Prostate gland (tissue), 2 donors: ENCODE data around the gene CERS6. TPM values are rescaled to one million over a fixed set of nuclear protein-coding genes. Genes with fewer than 3 reads are reported as not detected.
A peak's percentile ranks its signal among the peaks of the same experiment; 100 is the strongest.

Experiments
- DNase-seq: peaks from one replicate; pipeline ENCODE4 v3.0.0-alpha.2; 2019; ENCODE audit warnings: low spot score
- H3K27ac ChIP-seq, 2 donors: fragments of 200-600 bp; sonication (generic); 2 replicates each; pipeline ENCODE4 v1.5.1; 2017 to 2019
- H3K27me3 ChIP-seq: fragments of 200-600 bp; sonication (generic); replicated peaks from 2 replicates; pipeline ENCODE4 v1.5.1; 2019; ENCODE audit not compliant: insufficient read depth
- H3K36me3 ChIP-seq, 2 donors: fragments of 200-600 bp; sonication (generic); 1 replicate in 1 of 2; 2 replicates in 1 of 2; pipeline versions ENCODE4 v1.5.1 to v1.8.1; 2017 to 2019
- H3K4me1 ChIP-seq: fragments of 200-600 bp; sonication (generic); replicated peaks from 2 replicates; pipeline ENCODE4 v1.5.1; 2019
- H3K4me3 ChIP-seq, 2 donors: fragments of 200-600 bp; sonication (generic); 2 replicates each; pipeline ENCODE4 v1.5.1; 2017 to 2019
- H3K9me3 ChIP-seq: fragments of 200-600 bp; sonication (generic); 2 replicates; pipeline ENCODE4 v1.5.1; 2017
- CTCF ChIP-seq, 4 experiments: fragments of 200-600 bp in 2 of 4; fragments of 450-650 bp in 2 of 4; sonication (generic) in 2 of 4; IDR thresholded peaks; 1 replicate in 3 of 4; 2 replicates in 1 of 4; pipeline ENCODE4 v1.5.1; 2016 to 2019; ENCODE audit warnings: antibody characterized with exemption in 4 of 4, mild to moderate bottlenecking in 2 of 4, moderate library complexity in 2 of 4
- POLR2A ChIP-seq: fragments of 450-650 bp; IDR thresholded peaks from one replicate; pipeline ENCODE4 v1.6.1; 2016; ENCODE audit warnings: antibody characterized with exemption, mild to moderate bottlenecking
- POLR2AphosphoS5 ChIP-seq: sonication (generic); formaldehyde crosslinking; IDR thresholded peaks from one replicate; pipeline ENCODE4 v1.6.1; 2017; ENCODE audit warnings: antibody characterized with exemption
- WGBS: methylation state at CpG from one replicate; pipeline ENCODE4 v1.1.5; 2018; 5-methylcytosine and 5-hydroxymethylcytosine counted together
- intact Hi-C: fragments of 100-400 bp; cut with DNase I; formaldehyde crosslinking; loops from one replicate; pipeline ENCODE4 v1.14.2; 2022
- total RNA-seq, 2 donors: library from RNA; depleted of rRNA; stranded (reverse); fragments of >200 nt; gene quantifications; one replicate each; pipeline ENCODE4 v1.1.0, GENCODE V29; 2016

The CERS6 gene
- total RNA-seq, 2 donors from 2014 or later: 30.1 to 67.8 TPM

DNA sequence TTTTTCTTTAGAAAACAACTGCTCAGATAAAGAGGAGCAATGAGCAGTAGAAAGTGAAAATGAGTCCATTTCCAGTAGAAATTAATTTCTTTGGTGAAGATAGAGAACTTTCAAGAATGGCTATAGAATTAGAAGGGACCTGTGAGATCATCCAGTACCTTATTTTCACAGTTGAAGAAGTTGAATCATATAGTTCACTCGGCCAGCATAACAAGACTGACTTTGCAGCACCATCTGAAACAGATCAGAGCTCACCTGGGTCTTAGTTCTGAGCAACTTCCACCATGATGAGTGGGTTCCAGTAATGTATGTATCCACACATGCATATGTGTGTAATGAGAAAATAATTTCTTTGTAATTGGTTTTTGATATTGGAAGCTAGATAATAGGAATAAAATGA lies 58.6 kb downstream of the CERS6 start:
- intact Hi-C loops: loop anchor here (5.0 kb wide), 1 partner anchor 32 kb away; no protein-coding TSS in a partner anchor
- DNase-seq: no peak
- Histone ChIP-seq H3K9me3 (no peaks in the 10 kb centered on the region), H3K27ac (no peak overlapping the region), H3K27me3 (no peaks in the 10 kb centered on the region), H3K4me3 (no peak overlapping the region), H3K36me3 (no peaks in the 10 kb centered on the region), H3K4me1 (no peaks in the 10 kb centered on the region)
- TF ChIP-seq CTCF (IDR thresholded peaks at IDR 0.05) (no peak), POLR2AphosphoS5 (no peak), POLR2A (no peak)
- 96% methylated on average over 1 of the region's 1 CpG for WGBS

- no peaks in the 10 kb centered on the region for H3K9me3 ChIP-seq
- no peak overlapping the region for H3K4me3 ChIP-seq
- no peak for DNase-seq
- no peaks in the 10 kb centered on the region for H3K4me1 ChIP-seq
- no peaks in the 10 kb centered on the region for H3K27me3 ChIP-seq
- TF ChIP-seq POLR2AphosphoS5 (peak; percentile 57), CTCF (IDR thresholded peaks at IDR 0.05) (no peak), POLR2A (no peak)
- no peaks in the 10 kb centered on the region for H3K36me3 ChIP-seq
- WGBS: 29% methylated on average over 2 of the region's 2 CpGs
- intact Hi-C loops: loop anchor here (5.0 kb wide), 1 partner anchor 33 kb away; no protein-coding TSS in a partner anchor
- H3K27ac ChIP-seq: peak overlapping the region in 1 of 2 donors; percentile 15
Measured at GRCh38 chr2:168515502-168515901, 59.4 kb downstream of the CERS6 start.

DNA sequence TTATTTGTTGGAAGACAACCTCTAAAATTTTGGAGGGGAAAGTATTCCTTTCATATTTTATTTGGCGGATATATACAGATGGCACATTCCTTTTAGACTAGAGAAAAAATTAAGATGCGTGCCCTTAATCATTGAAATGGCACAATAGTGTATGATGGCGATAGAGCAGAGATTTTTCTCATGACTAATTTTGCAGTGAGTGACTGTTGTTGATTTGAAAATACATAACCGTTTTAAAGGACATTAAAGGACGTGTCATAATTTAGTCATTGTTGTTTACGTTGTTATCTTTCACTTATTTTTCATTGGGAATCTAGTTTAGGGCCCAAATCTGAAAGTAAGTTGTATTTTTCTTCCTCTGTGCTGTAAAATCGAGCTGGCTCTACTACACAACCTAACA lies 61.7 kb downstream of the CERS6 start:
- no peak for DNase-seq
- intact Hi-C loops: loop anchor here (5.0 kb wide), 1 partner anchor 36 kb away; no protein-coding TSS in a partner anchor
- Histone ChIP-seq H3K4me1 (no peaks in the 10 kb centered on the region), H3K4me3 (no peak overlapping the region), H3K27me3 (no peaks in the 10 kb centered on the region), H3K27ac (no peak overlapping the region), H3K9me3 (no peaks in the 10 kb centered on the region), H3K36me3 (no peaks in the 10 kb centered on the region)
- TF ChIP-seq CTCF (IDR thresholded peaks at IDR 0.05) (no peak), POLR2AphosphoS5 (no peak), POLR2A (no peak)
- 71% methylated on average over 7 of the region's 7 CpGs for WGBS

- WGBS: 31% methylated on average over 6 of the region's 6 CpGs
- H3K27me3 ChIP-seq: no peaks in the 10 kb centered on the region
- intact Hi-C loops: loop anchor here (5.0 kb wide), 1 partner anchor 36 kb away; no protein-coding TSS in a partner anchor
- DNase-seq: no peak
- H3K4me3 ChIP-seq: no peak overlapping the region
- no peak for TF ChIP-seq POLR2AphosphoS5
- no peak for TF ChIP-seq POLR2A
- no peak for TF ChIP-seq CTCF (IDR thresholded peaks at IDR 0.05)
- H3K36me3 ChIP-seq: no peaks in the 10 kb centered on the region
- H3K4me1 ChIP-seq: no peaks in the 10 kb centered on the region
- H3K27ac ChIP-seq: no peak overlapping the region
- H3K9me3 ChIP-seq: no peaks in the 10 kb centered on the region
Measured at GRCh38 chr2:168518555-168519066, 62.5 kb downstream of the CERS6 start.
